NCI-H2081 (cell line): ENCODE data around the gene STX16.

Source experiments
- DNase-seq, 2 experiments: peaks; one replicate each; lab custom pipeline; 2025; lab: John Stamatoyannopoulos, UW

STX16 gene

GRCh38 chr20:58655328-58656107, 4.4 kb downstream of the STX16 start:
- DNase-seq, result no peak

- no peak for DNase-seq
These were observed 5.7 kb downstream of the STX16 start for GRCh38 chr20:58656831-58657230.

GRCh38 chr20:58657262-58657661, 6.2 kb downstream of the STX16 start:
- DNase-seq, result no peak

GRCh38 chr20:58657986-58658385, 6.9 kb downstream of the STX16 start:
- DNase-seq, result no peak

- no peak for DNase-seq
These were observed 7.7 kb downstream of the STX16 start for GRCh38 chr20:58658760-58659159.

GRCh38 chr20:58659841-58660240, 8.8 kb downstream of the STX16 start:
- peak in 1 of 2 experiments; percentile 19 for DNase-seq

GRCh38 chr20:58660855-58661597, 9.9 kb downstream of the STX16 start:
- no peak for DNase-seq

GRCh38 chr20:58661598-58662473, 10.8 kb downstream of the STX16 start:
- no peak for DNase-seq

GRCh38 chr20:58664331-58664730, 13.2 kb downstream of the STX16 start:
- no peak for DNase-seq

GRCh38 chr20:58664883-58665282, 13.8 kb downstream of the STX16 start:
- DNase-seq, result no peak

- DNase-seq, result no peak
These were observed 14.5 kb downstream of the STX16 start for GRCh38 chr20:58665606-58666005.

GRCh38 chr20:58666702-58667101, 15.6 kb downstream of the STX16 start:
- DNase-seq, result no peak

GRCh38 chr20:58667975-58668374, 16.9 kb downstream of the STX16 start:
- no peak for DNase-seq

GRCh38 chr20:58668901-58669286, 17.8 kb downstream of the STX16 start:
- no peak for DNase-seq

GRCh38 chr20:58669287-58670006, 18.4 kb downstream of the STX16 start:
- no peak for DNase-seq

GRCh38 chr20:58670102-58670501, 19.0 kb downstream of the STX16 start:
- DNase-seq, result no peak

- DNase-seq, result no peak
These were observed 19.6 kb downstream of the STX16 start for GRCh38 chr20:58670659-58671058.

GRCh38 chr20:58673119-58673518, 22.0 kb downstream of the STX16 start:
- no peak for DNase-seq

- DNase-seq, result no peak
These were observed 24.1 kb downstream of the STX16 start for GRCh38 chr20:58675146-58675584.

GRCh38 chr20:58675641-58676040, 24.6 kb downstream of the STX16 start:
- no peak for DNase-seq

GRCh38 chr20:58676161-58676560, 25.1 kb downstream of the STX16 start:
- DNase-seq, result no peak
